Measurements from ENCODE around the gene ARHGAP10. TPM values are rescaled to one million over a fixed set of nuclear protein-coding genes. Genes with fewer than 3 reads are reported as not detected.

Gene ARHGAP10, protein sequence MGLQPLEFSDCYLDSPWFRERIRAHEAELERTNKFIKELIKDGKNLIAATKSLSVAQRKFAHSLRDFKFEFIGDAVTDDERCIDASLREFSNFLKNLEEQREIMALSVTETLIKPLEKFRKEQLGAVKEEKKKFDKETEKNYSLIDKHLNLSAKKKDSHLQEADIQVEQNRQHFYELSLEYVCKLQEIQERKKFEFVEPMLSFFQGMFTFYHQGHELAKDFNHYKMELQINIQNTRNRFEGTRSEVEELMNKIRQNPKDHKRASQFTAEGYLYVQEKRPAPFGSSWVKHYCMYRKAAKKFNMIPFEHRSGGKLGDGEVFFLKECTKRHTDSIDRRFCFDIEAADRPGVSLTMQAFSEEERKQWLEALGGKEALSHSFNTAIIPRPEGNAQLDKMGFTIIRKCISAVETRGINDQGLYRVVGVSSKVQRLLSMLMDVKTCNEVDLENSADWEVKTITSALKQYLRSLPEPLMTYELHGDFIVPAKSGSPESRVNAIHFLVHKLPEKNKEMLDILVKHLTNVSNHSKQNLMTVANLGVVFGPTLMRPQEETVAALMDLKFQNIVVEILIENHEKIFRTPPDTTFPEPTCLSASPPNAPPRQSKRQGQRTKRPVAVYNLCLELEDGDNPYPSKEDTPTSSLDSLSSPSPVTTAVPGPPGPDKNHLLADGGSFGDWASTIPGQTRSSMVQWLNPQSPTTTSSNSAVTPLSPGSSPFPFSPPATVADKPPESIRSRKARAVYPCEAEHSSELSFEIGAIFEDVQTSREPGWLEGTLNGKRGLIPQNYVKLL
- total RNA-seq (41.6 TPM), polyA plus RNA-seq (ENCODE audit: insufficient read depth in 1 of 8, insufficient read length in 8 of 8, low replicate concordance in 1 of 8) (10 to 100 TPM; 26.9 to 34.2 (median 32.7) TPM)
- long read RNA-seq, donor 1, partial matches to known transcripts: 0 of 1 reads
- long read RNA-seq, donor 1, other reads (novel, unspliced or antisense): 0 of 1 reads
- long read RNA-seq, donor 2, partial matches to known transcripts: 0 of 1 reads
- long read RNA-seq, donor 2, other reads (novel, unspliced or antisense): 0 of 1 reads
- long read RNA-seq, donor 3, transcript ARHGAP10-201 (23 exons, 3,299 nt): major isoform, 6 of 35 reads
- long read RNA-seq, donor 3, transcript ARHGAP10-206 (5 exons, 1,559 nt): minor isoform, 5 of 35 reads
- long read RNA-seq, donor 3, partial matches to known transcripts: 24 of 35 reads
- long read RNA-seq, donor 3, other reads (novel, unspliced or antisense): 0 of 35 reads
- long read RNA-seq, donor 4, partial matches to known transcripts: 0 of 5 reads
- long read RNA-seq, donor 4, other reads (novel, unspliced or antisense): 0 of 5 reads
- long read RNA-seq, donor 5, transcript ARHGAP10-206 (5 exons, 1,559 nt): minor isoform, 5 of 50 reads
- long read RNA-seq, donor 5, transcript ARHGAP10-201 (23 exons, 3,299 nt): major isoform, 8 of 50 reads
- long read RNA-seq, donor 5, partial matches to known transcripts: 37 of 50 reads
- long read RNA-seq, donor 5, other reads (novel, unspliced or antisense): 0 of 50 reads
- long read RNA-seq, donor 6, partial matches to known transcripts: 44 of 48 reads
- long read RNA-seq, donor 6, other reads (novel, unspliced or antisense): 0 of 48 reads
- long read RNA-seq, donor 7, partial matches to known transcripts: 35 of 40 reads
- long read RNA-seq, donor 7, other reads (novel, unspliced or antisense): 0 of 40 reads
- long read RNA-seq, donor 8, partial matches to known transcripts: 6 of 13 reads
- long read RNA-seq, donor 8, other reads (novel, unspliced or antisense): 0 of 13 reads
- long read RNA-seq, donor 9, partial matches to known transcripts: 29 of 32 reads
- long read RNA-seq, donor 9, other reads (novel, unspliced or antisense): 0 of 32 reads
- long read RNA-seq, donor 10, partial matches to known transcripts: 0 of 7 reads
- long read RNA-seq, donor 10, other reads (novel, unspliced or antisense): 0 of 7 reads
- long read RNA-seq, donor 11, partial matches to known transcripts: 0 of 2 reads
- long read RNA-seq, donor 11, other reads (novel, unspliced or antisense): 0 of 2 reads

- H3K27ac ChIP-seq (ENCODE audit: low read length): peak within 1 kb of the TSS; percentile 94
- no peaks in the 10 kb centered on the region for H3K9me3 ChIP-seq (replicated peaks; ENCODE audit: control insufficient read depth, low read depth, low read length)
- peak within 1 kb of the TSS; percentile 93 for H3K4me3 ChIP-seq (ENCODE audit: low read length)
- under 1% methylated on average over 101 of the region's 106 CpGs for WGBS (ENCODE audit: insufficient coverage)
- H3K36me3 ChIP-seq (ENCODE audit: control insufficient read depth, insufficient read depth, low read length): no peaks in the 10 kb centered on the region
- DNase-seq: peak; percentile 91
- peaks cover 17% of the 10 kb centered on the region for H3K4me1 ChIP-seq (ENCODE audit: control insufficient read depth, insufficient read depth, low read length)
- H3K27me3 ChIP-seq (ENCODE audit: control insufficient read depth, insufficient read depth, low read length): no peaks in the 10 kb centered on the region
Measured at GRCh38 chr4:147731580-147732517, at the start of gene ARHGAP10. Gene ARHGAP10 (plus strand): TSS chr4:147732088. CDS start chr4:147732302, 214 bp downstream.

- H3K27ac ChIP-seq (ENCODE audit: low read length): no peak overlapping the region
- peaks cover 2% of the 10 kb centered on the region for H3K4me1 ChIP-seq (ENCODE audit: control insufficient read depth, insufficient read depth, low read length)
- WGBS (ENCODE audit: insufficient coverage): no CpG with 5 or more reads among the region's 3 CpGs
- H3K9me3 ChIP-seq (replicated peaks; ENCODE audit: control insufficient read depth, low read depth, low read length): no peaks in the 10 kb centered on the region
- peaks cover 10% of the 10 kb centered on the region for H3K36me3 ChIP-seq (ENCODE audit: control insufficient read depth, insufficient read depth, low read length)
- peak; percentile 10 for DNase-seq
- H3K27me3 ChIP-seq (ENCODE audit: control insufficient read depth, insufficient read depth, low read length): no peaks in the 10 kb centered on the region
- peak overlapping the region; percentile 71 for H3K4me3 ChIP-seq (ENCODE audit: low read length)
Measured at GRCh38 chr4:147682755-147683154, 49.1 kb upstream of the ARHGAP10 start.

DNA sequence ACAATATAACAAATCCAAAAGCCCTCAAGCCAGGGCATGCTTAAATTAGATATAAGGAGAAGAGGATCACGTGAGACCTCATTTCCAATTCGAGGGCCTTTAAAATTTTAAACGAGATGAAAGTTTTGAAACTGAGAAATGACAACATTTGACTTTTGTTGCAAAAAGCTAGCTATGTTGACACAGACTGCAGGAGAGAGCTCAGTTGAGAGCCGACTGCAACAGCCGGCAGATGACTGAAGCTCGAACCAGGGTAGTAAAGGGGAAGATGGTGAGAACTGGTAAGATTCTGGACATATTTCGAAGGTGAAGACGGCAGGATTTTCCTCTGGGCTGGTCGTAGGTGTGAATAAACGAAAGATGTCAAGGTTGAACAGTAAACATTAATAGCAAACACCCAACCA is 48.7 kb upstream of the ARHGAP10 start:
- peak; percentile 59 for DNase-seq
- Histone ChIP-seq H3K27ac (ENCODE audit: low read length) (peak overlapping the region; percentile 88), H3K27me3 (ENCODE audit: control insufficient read depth, insufficient read depth, low read length) (no peaks in the 10 kb centered on the region), H3K36me3 (ENCODE audit: control insufficient read depth, insufficient read depth, low read length) (peaks cover 10% of the 10 kb centered on the region), H3K4me1 (ENCODE audit: control insufficient read depth, insufficient read depth, low read length) (peaks cover 2% of the 10 kb centered on the region), H3K9me3 (replicated peaks; ENCODE audit: control insufficient read depth, low read depth, low read length) (no peaks in the 10 kb centered on the region), H3K4me3 (ENCODE audit: low read length) (peak overlapping the region; percentile 71)
- WGBS (ENCODE audit: insufficient coverage): 7% methylated on average over 6 of the region's 10 CpGs

- Histone ChIP-seq H3K4me1 (ENCODE audit: control insufficient read depth, insufficient read depth, low read length) (peaks cover 2% of the 10 kb centered on the region), H3K27ac (ENCODE audit: low read length) (peak within 1 kb of the TSS; percentile 88), H3K9me3 (replicated peaks; ENCODE audit: control insufficient read depth, low read depth, low read length) (no peaks in the 10 kb centered on the region), H3K27me3 (ENCODE audit: control insufficient read depth, insufficient read depth, low read length) (no peaks in the 10 kb centered on the region), H3K4me3 (ENCODE audit: low read length) (peak within 1 kb of the TSS; percentile 71), H3K36me3 (ENCODE audit: control insufficient read depth, insufficient read depth, low read length) (peaks cover 3% of the 10 kb centered on the region)
- peak; percentile 96 for DNase-seq
- WGBS (ENCODE audit: insufficient coverage): 0% methylated on average over 43 of the region's 69 CpGs
Measured at GRCh38 chr4:147683717-147684700, 47.9 kb upstream of the ARHGAP10 start, which contains the start of gene PRMT9. Gene PRMT9 (minus strand): TSS chr4:147684163. CDS start chr4:147683987, 176 bp downstream.

DNA sequence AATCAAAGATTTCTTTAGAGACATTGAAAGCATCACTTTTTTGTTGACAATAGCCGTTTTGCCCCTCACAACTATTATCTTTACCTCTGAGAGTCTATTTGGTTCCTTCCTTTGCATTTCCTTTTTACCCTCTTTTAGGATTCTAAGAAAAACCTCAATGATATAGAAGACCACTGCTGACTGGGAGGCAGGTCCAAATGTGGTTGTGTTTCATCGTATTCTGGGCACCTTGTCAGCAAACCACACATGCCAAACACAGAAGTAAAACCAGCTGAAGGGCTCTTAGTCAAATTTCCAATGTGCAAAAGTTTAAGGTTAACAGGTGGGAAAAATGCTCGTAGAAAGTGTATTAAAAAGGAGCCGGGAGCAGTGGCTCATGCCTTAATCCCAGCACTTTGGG is 42.8 kb upstream of the ARHGAP10 start:
- 47% methylated on average over 2 of the region's 4 CpGs for WGBS (ENCODE audit: insufficient coverage)
- no peak overlapping the region for H3K4me3 ChIP-seq (ENCODE audit: low read length)
- H3K27ac ChIP-seq (ENCODE audit: low read length): no peak overlapping the region
- H3K4me1 ChIP-seq (ENCODE audit: control insufficient read depth, insufficient read depth, low read length): peaks cover 2% of the 10 kb centered on the region
- no peaks in the 10 kb centered on the region for H3K9me3 ChIP-seq (replicated peaks; ENCODE audit: control insufficient read depth, low read depth, low read length)
- H3K27me3 ChIP-seq (ENCODE audit: control insufficient read depth, insufficient read depth, low read length): no peaks in the 10 kb centered on the region
- no peaks in the 10 kb centered on the region for H3K36me3 ChIP-seq (ENCODE audit: control insufficient read depth, insufficient read depth, low read length)
- no peak for DNase-seq

GRCh38 chr4:147691820-147692219 is 40.1 kb upstream of the ARHGAP10 start:
- H3K36me3 ChIP-seq (ENCODE audit: control insufficient read depth, insufficient read depth, low read length): no peaks in the 10 kb centered on the region
- no peaks in the 10 kb centered on the region for H3K9me3 ChIP-seq (replicated peaks; ENCODE audit: control insufficient read depth, low read depth, low read length)
- H3K27me3 ChIP-seq (ENCODE audit: control insufficient read depth, insufficient read depth, low read length): no peaks in the 10 kb centered on the region
- WGBS (ENCODE audit: insufficient coverage): no CpG with 5 or more reads among the region's 2 CpGs
- H3K27ac ChIP-seq (ENCODE audit: low read length): no peak overlapping the region
- no peak for DNase-seq
- no peak overlapping the region for H3K4me3 ChIP-seq (ENCODE audit: low read length)
- H3K4me1 ChIP-seq (ENCODE audit: control insufficient read depth, insufficient read depth, low read length): no peaks in the 10 kb centered on the region

DNA sequence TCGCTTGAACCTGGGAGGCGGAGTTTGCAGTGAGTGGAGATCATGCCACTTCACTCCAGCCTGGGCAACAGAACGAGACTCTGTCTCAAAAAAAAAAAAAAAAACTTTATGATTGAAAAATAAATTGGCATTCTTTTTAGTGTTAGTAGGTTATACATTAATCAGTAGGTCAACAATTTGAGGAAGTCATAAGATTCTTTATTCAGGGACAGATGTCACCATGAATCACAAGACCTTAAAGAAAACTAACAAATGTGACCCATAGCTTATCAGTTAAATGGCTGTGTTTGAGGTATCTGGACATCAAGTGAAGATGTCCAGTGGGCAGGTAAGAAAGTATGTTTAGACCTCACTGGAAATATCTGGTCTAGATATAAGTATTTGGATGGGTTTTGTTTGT is 38.7 kb upstream of the ARHGAP10 start:
- H3K4me1 ChIP-seq (ENCODE audit: control insufficient read depth, insufficient read depth, low read length): no peaks in the 10 kb centered on the region
- H3K36me3 ChIP-seq (ENCODE audit: control insufficient read depth, insufficient read depth, low read length): no peaks in the 10 kb centered on the region
- WGBS (ENCODE audit: insufficient coverage): no CpG with 5 or more reads among the region's 3 CpGs
- no peak overlapping the region for H3K27ac ChIP-seq (ENCODE audit: low read length)
- no peaks in the 10 kb centered on the region for H3K9me3 ChIP-seq (replicated peaks; ENCODE audit: control insufficient read depth, low read depth, low read length)
- DNase-seq: no peak
- H3K27me3 ChIP-seq (ENCODE audit: control insufficient read depth, insufficient read depth, low read length): no peaks in the 10 kb centered on the region
- H3K4me3 ChIP-seq (ENCODE audit: low read length): no peak overlapping the region
